Astrocyte (in vitro differentiated cells and primary cell): ENCODE measurements around the gene TLR9. TPM values are rescaled to one million over a fixed set of nuclear protein-coding genes. Genes with fewer than 3 reads are reported as not detected.

Experiments
- DNase-seq: peaks from one replicate; pipeline ENCODE4 v3.0.0-alpha.2; 2010; ENCODE audit warnings: low read depth
- FAIRE-seq: peaks from 2 replicates; lab custom pipeline; 2011; peaks lifted over from hg19 to GRCh38; lab: Jason Lieb, UNC
- H2AFZ ChIP-seq: 2 replicates; pipeline ENCODE4 v1.6.0; 2012; ENCODE audit warnings: low read depth, low read length, inconsistent platforms
- H3K27ac ChIP-seq: 2 replicates; pipeline ENCODE4 v1.5.1; 2011; ENCODE audit warnings: low read depth, low read length, inconsistent platforms
- H3K27me3 ChIP-seq: 2 replicates; pipeline ENCODE4 v1.6.0; 2011; ENCODE audit warnings: low read length, inconsistent platforms; ENCODE audit not compliant: insufficient read depth
- H3K36me3 ChIP-seq: 2 replicates; pipeline ENCODE4 v1.5.1; 2011; ENCODE audit warnings: low read length, inconsistent platforms; ENCODE audit not compliant: insufficient read depth
- H3K4me1 ChIP-seq: 2 replicates; pipeline ENCODE4 v1.5.1; 2011; ENCODE audit warnings: low read length, inconsistent platforms; ENCODE audit not compliant: insufficient read depth
- H3K4me2 ChIP-seq: 2 replicates; pipeline ENCODE4 v1.6.0; 2012; ENCODE audit warnings: low read length, inconsistent platforms
- H3K4me3 ChIP-seq: 2 replicates; pipeline ENCODE4 v1.5.1; 2011; ENCODE audit warnings: low read depth, mild to moderate bottlenecking, low read length, inconsistent platforms; ENCODE audit not compliant: insufficient read depth
- H3K79me2 ChIP-seq: 2 replicates; pipeline ENCODE4 v1.6.0; 2012; ENCODE audit warnings: mild to moderate bottlenecking, low read length, inconsistent platforms; ENCODE audit not compliant: insufficient read depth
- H3K9ac ChIP-seq: 2 replicates; pipeline ENCODE4 v1.6.0; 2012; ENCODE audit warnings: mild to moderate bottlenecking, low read length, inconsistent platforms
- H3K9me3 ChIP-seq: 2 replicates; pipeline ENCODE4 v1.5.1; 2012; ENCODE audit warnings: low read depth, mild to moderate bottlenecking, low read length, inconsistent platforms; ENCODE audit not compliant: insufficient read depth
- H4K20me1 ChIP-seq: 2 replicates; pipeline ENCODE4 v1.6.0; 2012; ENCODE audit warnings: low read length, inconsistent platforms; ENCODE audit not compliant: insufficient read depth
- H3K27ac Mint-ChIP-seq: one replicate; pipeline ENCODE4 v1.8.0; 2021; ENCODE audit warnings: mild to moderate bottlenecking, mixed read lengths; ENCODE audit not compliant: unreplicated experiment
- H3K27me3 Mint-ChIP-seq: one replicate; pipeline ENCODE4 v1.8.0; 2021; ENCODE audit warnings: low read depth, mixed read lengths; ENCODE audit not compliant: unreplicated experiment
- H3K36me3 Mint-ChIP-seq: one replicate; pipeline ENCODE4 v1.8.0; 2021; ENCODE audit warnings: low read depth, mixed read lengths; ENCODE audit not compliant: unreplicated experiment
- H3K4me1 Mint-ChIP-seq: one replicate; pipeline ENCODE4 v1.8.0; 2021; ENCODE audit warnings: low read depth, mixed read lengths; ENCODE audit not compliant: unreplicated experiment
- H3K4me3 Mint-ChIP-seq: one replicate; pipeline ENCODE4 v1.8.0; 2021; ENCODE audit warnings: mild to moderate bottlenecking, moderate library complexity, mixed read lengths; ENCODE audit not compliant: unreplicated experiment
- H3K9me3 Mint-ChIP-seq: one replicate; pipeline ENCODE4 v1.8.0; 2021; ENCODE audit warnings: mild to moderate bottlenecking, mixed read lengths; ENCODE audit not compliant: unreplicated experiment
- EZH2 ChIP-seq: IDR thresholded peaks from 2 replicates; pipeline ENCODE4 v1.6.1; 2012; ENCODE audit warnings: mild to moderate bottlenecking, low read length, inconsistent platforms; ENCODE audit not compliant: insufficient read depth
- total RNA-seq: library from RNA; stranded (reverse); gene quantifications from 2 replicates; pipeline ENCODE4 v1.2.1, GENCODE V29; 2021
- TF ChIP-seq, protein P1 (sequence below): IDR thresholded peaks from 2 replicates; pipeline ENCODE4 v1.5.1; 2011; ENCODE audit warnings: low read depth, mild to moderate bottlenecking, inconsistent platforms, low read length, moderate library complexity; ENCODE audit not compliant: insufficient read depth

The TLR9 gene
- total RNA-seq, 1 donor from 2014 or later: 0.25 TPM

DNA sequence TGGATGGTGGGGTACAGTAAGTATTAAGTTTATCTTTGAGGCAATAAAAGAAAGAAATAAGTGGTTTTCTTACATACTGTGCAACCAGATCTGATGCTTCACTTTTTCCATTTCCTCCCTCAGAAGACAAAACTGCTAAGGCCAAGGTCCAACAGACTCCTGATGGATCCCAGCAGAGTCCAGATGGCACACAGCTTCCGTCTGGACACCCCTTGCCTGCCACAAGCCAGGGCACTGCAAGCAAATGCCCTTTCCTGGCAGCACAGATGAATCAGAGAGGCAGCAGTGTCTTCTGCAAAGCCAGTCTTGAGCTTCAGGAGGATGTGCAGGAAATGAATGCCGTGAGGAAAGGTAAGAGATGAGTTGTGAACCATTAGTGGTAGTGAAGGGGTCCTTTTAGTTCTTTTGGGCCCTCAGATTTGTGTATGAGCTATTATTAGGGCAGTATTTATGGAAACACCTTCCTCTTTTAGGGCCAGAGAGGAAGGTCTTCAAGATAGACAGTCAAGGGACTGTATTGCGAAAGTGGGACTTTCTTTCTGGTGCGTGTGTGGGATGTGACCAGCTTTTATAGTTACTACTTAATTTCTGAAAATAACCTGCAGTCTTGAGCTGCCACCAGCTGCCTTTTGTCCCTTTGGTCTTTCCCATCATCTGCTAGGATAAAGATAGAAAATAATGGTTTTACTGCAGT, 22.9 kb downstream of the TLR9 start:
- no peak overlapping the region for H3K27ac Mint-ChIP-seq
- H3K27me3 Mint-ChIP-seq: no peaks in the 10 kb centered on the region
- peaks cover 7% of the 10 kb centered on the region for H3K4me1 ChIP-seq
- no peak overlapping the region for H3K4me2 ChIP-seq
- no peak overlapping the region for H3K27ac ChIP-seq
- TF ChIP-seq, protein P1, sequence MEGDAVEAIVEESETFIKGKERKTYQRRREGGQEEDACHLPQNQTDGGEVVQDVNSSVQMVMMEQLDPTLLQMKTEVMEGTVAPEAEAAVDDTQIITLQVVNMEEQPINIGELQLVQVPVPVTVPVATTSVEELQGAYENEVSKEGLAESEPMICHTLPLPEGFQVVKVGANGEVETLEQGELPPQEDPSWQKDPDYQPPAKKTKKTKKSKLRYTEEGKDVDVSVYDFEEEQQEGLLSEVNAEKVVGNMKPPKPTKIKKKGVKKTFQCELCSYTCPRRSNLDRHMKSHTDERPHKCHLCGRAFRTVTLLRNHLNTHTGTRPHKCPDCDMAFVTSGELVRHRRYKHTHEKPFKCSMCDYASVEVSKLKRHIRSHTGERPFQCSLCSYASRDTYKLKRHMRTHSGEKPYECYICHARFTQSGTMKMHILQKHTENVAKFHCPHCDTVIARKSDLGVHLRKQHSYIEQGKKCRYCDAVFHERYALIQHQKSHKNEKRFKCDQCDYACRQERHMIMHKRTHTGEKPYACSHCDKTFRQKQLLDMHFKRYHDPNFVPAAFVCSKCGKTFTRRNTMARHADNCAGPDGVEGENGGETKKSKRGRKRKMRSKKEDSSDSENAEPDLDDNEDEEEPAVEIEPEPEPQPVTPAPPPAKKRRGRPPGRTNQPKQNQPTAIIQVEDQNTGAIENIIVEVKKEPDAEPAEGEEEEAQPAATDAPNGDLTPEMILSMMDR: no peak
- TF ChIP-seq EZH2: no peak
- H2AFZ ChIP-seq: no peak overlapping the region
- DNase-seq: no peak
- H3K9ac ChIP-seq: no peak overlapping the region
- peaks cover 20% of the 10 kb centered on the region for H3K79me2 ChIP-seq
- peaks cover 47% of the 10 kb centered on the region for H4K20me1 ChIP-seq
- no peak overlapping the region for H3K4me3 Mint-ChIP-seq
- H3K36me3 ChIP-seq: peaks cover 59% of the 10 kb centered on the region
- no peak overlapping the region for H3K4me3 ChIP-seq
- H3K9me3 Mint-ChIP-seq: no peaks in the 10 kb centered on the region
- no peak for FAIRE-seq
- H3K4me1 Mint-ChIP-seq: peaks cover 15% of the 10 kb centered on the region
- no peaks in the 10 kb centered on the region for H3K9me3 ChIP-seq
- H3K36me3 Mint-ChIP-seq: peaks cover 28% of the 10 kb centered on the region
- no peaks in the 10 kb centered on the region for H3K27me3 ChIP-seq

DNA sequence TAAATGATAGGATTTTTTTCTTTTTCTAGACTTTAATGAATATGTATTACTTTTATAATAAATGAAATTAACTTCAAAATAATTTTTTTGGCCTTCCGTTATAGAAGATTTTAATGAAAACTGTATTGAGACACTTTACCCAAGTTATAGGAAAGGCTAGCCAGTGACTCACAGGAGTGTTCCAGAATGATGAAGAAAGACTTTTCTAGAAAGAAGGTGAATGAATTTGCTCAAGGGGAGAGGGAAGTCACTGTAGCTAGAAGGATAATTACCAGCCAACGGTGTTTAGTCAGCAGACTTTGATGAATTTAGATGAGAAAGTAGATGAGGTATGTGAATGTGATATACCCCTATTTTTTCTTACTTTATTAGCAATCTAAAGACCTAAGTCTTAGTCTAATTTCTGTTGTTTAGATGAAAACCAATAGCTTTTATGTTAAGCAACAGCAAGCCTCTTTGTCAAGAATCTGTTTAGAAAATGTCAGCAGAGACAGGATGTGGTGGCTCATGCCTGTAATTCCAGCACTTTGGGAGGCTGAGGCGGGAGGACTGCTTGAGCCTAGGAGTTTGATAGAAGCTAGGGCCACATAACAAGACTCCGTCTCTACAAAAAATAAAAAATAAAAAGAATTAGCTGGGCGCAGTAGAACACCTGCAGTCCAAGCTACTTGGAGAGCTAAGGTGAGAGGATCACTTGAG, 24.3 kb downstream of the TLR9 start:
- no peak overlapping the region for H2AFZ ChIP-seq
- H3K4me1 Mint-ChIP-seq: peaks cover 17% of the 10 kb centered on the region
- no peak for TF ChIP-seq EZH2
- TF ChIP-seq, protein P1: no peak
- no peak overlapping the region for H3K27ac Mint-ChIP-seq
- no peaks in the 10 kb centered on the region for H3K9me3 Mint-ChIP-seq
- peaks cover 20% of the 10 kb centered on the region for H3K79me2 ChIP-seq
- H3K36me3 Mint-ChIP-seq: peaks cover 22% of the 10 kb centered on the region
- H3K4me3 ChIP-seq: no peak overlapping the region
- peaks cover 40% of the 10 kb centered on the region for H4K20me1 ChIP-seq
- no peaks in the 10 kb centered on the region for H3K9me3 ChIP-seq
- DNase-seq: no peak
- FAIRE-seq: no peak
- H3K27me3 ChIP-seq: no peaks in the 10 kb centered on the region
- peaks cover 50% of the 10 kb centered on the region for H3K36me3 ChIP-seq
- H3K9ac ChIP-seq: no peak overlapping the region
- peaks cover 10% of the 10 kb centered on the region for H3K4me1 ChIP-seq
- H3K4me3 Mint-ChIP-seq: no peak overlapping the region
- no peak overlapping the region for H3K27ac ChIP-seq
- H3K4me2 ChIP-seq: no peak overlapping the region
- no peaks in the 10 kb centered on the region for H3K27me3 Mint-ChIP-seq
